Measurements from ENCODE around the gene SLC45A2. TPM values are rescaled to one million over a fixed set of nuclear protein-coding genes. Genes with fewer than 3 reads are reported as not detected.

The SLC45A2 gene
- total RNA-seq, 3 donors from 2014 or later, result not detected

DNA sequence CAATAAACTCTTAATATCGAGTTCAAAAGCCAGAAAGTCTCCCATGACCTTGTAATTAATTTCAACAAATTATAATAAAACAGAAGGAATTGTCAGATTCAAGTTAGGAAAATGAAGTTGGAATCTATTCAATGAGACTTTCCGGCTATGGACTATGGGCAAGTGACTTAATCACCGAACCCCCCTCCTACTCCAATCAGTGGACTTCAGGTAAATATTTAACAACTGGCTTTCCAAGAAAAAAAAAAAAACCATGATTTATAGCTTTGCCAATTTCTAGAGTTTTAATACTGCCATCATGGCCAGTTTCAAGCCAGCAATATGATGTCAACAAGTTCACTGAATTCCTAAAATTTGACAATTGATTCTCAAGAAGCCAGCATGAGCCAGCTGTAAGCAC is 4.5 kb downstream of the SLC45A2 start:
- H3K9me3 ChIP-seq, result no peaks in the 10 kb centered on the region

DNA sequence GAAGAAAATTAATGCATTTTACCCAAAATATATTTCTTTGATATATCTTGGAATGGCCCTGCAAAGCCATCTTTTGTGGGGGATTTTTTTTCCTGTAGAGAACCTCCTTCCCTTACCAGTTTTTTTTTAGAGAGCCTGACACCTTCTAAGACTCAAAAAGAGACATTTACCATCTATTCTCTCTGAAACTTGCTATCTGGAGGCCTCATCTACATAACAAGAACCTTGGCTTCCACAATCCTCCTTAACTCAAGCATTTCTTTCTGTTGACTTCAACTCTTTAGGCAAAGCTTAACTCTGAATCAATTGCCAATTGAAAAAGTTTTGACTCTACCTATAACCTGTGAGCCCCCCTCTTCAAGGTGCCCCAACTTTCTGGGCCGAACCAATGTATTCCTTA is 6.2 kb downstream of the SLC45A2 start:
- Histone ChIP-seq H3K27me3 (no peaks in the 10 kb centered on the region), H3K4me3 (no peak overlapping the region), H3K9me3 (no peaks in the 10 kb centered on the region), H3K4me1 (peaks cover 0 to 6% of the 10 kb centered on the region in 2 donors), H3K36me3 (no peaks in the 10 kb centered on the region), H3K27ac (no peak overlapping the region)
- no peak for DNase-seq (ENCODE audit: low spot score in 2 of 2)
- TF ChIP-seq POLR2AphosphoS5 (IDR thresholded peaks at IDR 0.05), result no peak
- no peak for TF ChIP-seq POLR2A (IDR thresholded peaks at IDR 0.05)
- TF ChIP-seq, protein P1, sequence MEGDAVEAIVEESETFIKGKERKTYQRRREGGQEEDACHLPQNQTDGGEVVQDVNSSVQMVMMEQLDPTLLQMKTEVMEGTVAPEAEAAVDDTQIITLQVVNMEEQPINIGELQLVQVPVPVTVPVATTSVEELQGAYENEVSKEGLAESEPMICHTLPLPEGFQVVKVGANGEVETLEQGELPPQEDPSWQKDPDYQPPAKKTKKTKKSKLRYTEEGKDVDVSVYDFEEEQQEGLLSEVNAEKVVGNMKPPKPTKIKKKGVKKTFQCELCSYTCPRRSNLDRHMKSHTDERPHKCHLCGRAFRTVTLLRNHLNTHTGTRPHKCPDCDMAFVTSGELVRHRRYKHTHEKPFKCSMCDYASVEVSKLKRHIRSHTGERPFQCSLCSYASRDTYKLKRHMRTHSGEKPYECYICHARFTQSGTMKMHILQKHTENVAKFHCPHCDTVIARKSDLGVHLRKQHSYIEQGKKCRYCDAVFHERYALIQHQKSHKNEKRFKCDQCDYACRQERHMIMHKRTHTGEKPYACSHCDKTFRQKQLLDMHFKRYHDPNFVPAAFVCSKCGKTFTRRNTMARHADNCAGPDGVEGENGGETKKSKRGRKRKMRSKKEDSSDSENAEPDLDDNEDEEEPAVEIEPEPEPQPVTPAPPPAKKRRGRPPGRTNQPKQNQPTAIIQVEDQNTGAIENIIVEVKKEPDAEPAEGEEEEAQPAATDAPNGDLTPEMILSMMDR (IDR thresholded peaks at IDR 0.05), result no peak
- intact Hi-C loops (cut with DNase I; ENCODE audit: low total_unique reads), result no loop called here

More for the DNA sequence above, 4.5 kb downstream of the SLC45A2 start:
- TF ChIP-seq POLR2AphosphoS5 (IDR thresholded peaks at IDR 0.05), result no peak
- TF ChIP-seq, protein P1 (IDR thresholded peaks at IDR 0.05), result no peak
- TF ChIP-seq POLR2A (IDR thresholded peaks at IDR 0.05), result no peak
- intact Hi-C loops (cut with DNase I; ENCODE audit: low total_unique reads), result no loop called here
- DNase-seq (ENCODE audit: low spot score in 2 of 2), result no peak
- no peak overlapping the region for H3K27ac ChIP-seq
- H3K36me3 ChIP-seq, result no peaks in the 10 kb centered on the region
- peaks cover 0 to 6% of the 10 kb centered on the region in 2 donors for H3K4me1 ChIP-seq
- no peaks in the 10 kb centered on the region for H3K27me3 ChIP-seq
- H3K4me3 ChIP-seq, result no peak overlapping the region

DNA sequence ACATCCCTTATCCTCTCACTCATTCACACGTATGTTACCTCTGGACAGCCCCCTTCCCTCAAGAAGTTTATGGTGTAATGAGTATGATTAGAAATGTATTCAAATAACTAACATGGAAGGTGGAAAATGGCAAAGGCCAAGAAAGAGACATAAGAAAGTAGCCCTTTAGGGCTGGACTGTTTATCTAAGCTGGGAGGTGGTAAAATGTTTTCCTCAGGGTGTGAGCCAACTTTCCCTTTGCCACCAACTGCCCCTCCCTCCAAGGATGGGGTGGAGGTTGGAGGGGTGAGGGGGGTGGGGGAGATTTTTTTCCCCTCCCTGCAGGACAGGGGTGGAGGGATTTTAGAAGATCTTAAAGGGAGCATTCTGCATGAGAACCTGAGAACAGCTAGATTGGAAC is 8.2 kb downstream of the SLC45A2 start:
- H3K27ac ChIP-seq, result no peak overlapping the region
- peaks cover 0 to 6% of the 10 kb centered on the region in 2 donors for H3K4me1 ChIP-seq
- intact Hi-C loops (cut with DNase I; ENCODE audit: low total_unique reads), result no loop called here
- H3K4me3 ChIP-seq, result no peak overlapping the region
- H3K27me3 ChIP-seq, result no peaks in the 10 kb centered on the region
- H3K9me3 ChIP-seq, result no peaks in the 10 kb centered on the region
- TF ChIP-seq POLR2A (IDR thresholded peaks at IDR 0.05) (no peak), POLR2AphosphoS5 (IDR thresholded peaks at IDR 0.05) (no peak)
- TF ChIP-seq, protein P1 (IDR thresholded peaks at IDR 0.05), result no peak
- no peaks in the 10 kb centered on the region for H3K36me3 ChIP-seq
- DNase-seq (ENCODE audit: low spot score in 2 of 2), result no peak

DNA sequence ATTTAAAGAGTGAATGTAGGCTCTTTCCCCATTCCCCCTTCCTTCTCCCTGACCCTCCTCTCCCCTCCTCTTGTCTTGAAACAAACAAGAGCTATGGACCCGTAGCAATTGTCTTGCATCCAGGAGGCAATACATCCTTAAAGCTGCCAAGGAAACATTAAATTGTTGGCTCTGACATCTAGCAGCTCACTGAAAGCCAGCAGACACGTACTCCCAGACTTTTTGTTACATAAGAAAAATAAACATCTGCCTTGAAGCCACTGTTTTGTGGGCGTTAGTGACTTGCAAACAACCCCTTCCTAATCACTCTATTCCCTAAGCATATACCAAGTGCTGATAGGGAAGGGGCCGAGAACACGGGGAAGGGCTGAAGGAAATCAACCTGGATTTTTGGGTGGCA is 8.6 kb downstream of the SLC45A2 start:
- H3K4me3 ChIP-seq, result no peak overlapping the region
- peaks cover 0 to 1% of the 10 kb centered on the region in 2 donors for H3K4me1 ChIP-seq
- no peaks in the 10 kb centered on the region for H3K36me3 ChIP-seq
- TF ChIP-seq POLR2AphosphoS5 (IDR thresholded peaks at IDR 0.05) (no peak), POLR2A (IDR thresholded peaks at IDR 0.05) (no peak)
- TF ChIP-seq, protein P1 (IDR thresholded peaks at IDR 0.05), result no peak
- DNase-seq (ENCODE audit: low spot score in 2 of 2), result no peak
- no peaks in the 10 kb centered on the region for H3K9me3 ChIP-seq
- H3K27ac ChIP-seq, result no peak overlapping the region
- H3K27me3 ChIP-seq, result no peaks in the 10 kb centered on the region
- intact Hi-C loops (cut with DNase I; ENCODE audit: low total_unique reads), result no loop called here

DNA sequence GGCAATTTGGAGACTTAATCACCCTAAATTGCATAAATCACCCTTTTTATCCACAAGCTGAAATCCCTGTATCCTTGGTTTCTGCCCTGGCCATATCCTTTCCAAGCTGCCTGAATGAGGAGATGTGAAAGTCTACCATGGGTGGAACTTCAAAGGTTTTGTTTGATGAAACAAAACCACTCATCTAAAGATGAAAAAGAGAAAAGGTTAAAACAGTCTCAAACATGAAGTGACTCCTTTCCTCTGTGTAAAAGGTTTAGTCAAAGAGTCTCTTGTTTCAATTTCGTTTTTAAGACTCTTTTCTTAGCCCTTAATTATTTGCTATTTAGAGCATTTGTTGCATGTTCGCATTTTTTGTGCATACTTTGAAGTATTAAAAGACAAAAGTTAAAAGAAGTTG is 11.2 kb downstream of the SLC45A2 start:
- H3K36me3 ChIP-seq, result no peaks in the 10 kb centered on the region
- H3K9me3 ChIP-seq, result no peaks in the 10 kb centered on the region
- TF ChIP-seq, protein P1 (IDR thresholded peaks at IDR 0.05), result no peak
- no peak for TF ChIP-seq POLR2AphosphoS5 (IDR thresholded peaks at IDR 0.05)
- no peak for TF ChIP-seq POLR2A (IDR thresholded peaks at IDR 0.05)
- H3K27ac ChIP-seq, result no peak overlapping the region
- DNase-seq (ENCODE audit: low spot score in 2 of 2), result no peak
- H3K4me3 ChIP-seq, result no peak overlapping the region
- intact Hi-C loops (cut with DNase I; ENCODE audit: low total_unique reads), result no loop called here
- no peaks in the 10 kb centered on the region for H3K4me1 ChIP-seq
- no peaks in the 10 kb centered on the region for H3K27me3 ChIP-seq

All from breast epithelium (tissue), 4 donors.